Glomerular endothelial cell (primary cell): ENCODE measurements around the gene MCC. TPM values are rescaled to one million over a fixed set of nuclear protein-coding genes. Genes with fewer than 3 reads are reported as not detected.
"Not testable (repeated sequence)": the region's sequence is repeated elsewhere in the genome, so short reads cannot be mapped to it uniquely, and the experiment has no call there.

ENCODE experiments used
- DNase-seq: peaks from one replicate; pipeline ENCODE4 v3.0.0-alpha.2; 2011; ENCODE audit warnings: low read depth, low spot score; ENCODE audit errors: extremely low read depth
- total RNA-seq: library from RNA; depleted of rRNA; stranded (reverse); fragments of >200 nt; gene quantifications from 2 replicates; pipeline ENCODE4 v1.2.3, GENCODE V29; 2015

Gene MCC
- total RNA-seq, 1 donor from 2014 or later: 30.2 TPM

- DNase-seq: no peak
These were observed 389.9 kb downstream of the MCC start for GRCh38 chr5:113098378-113098777.

- DNase-seq: no peak
These were observed 392.4 kb downstream of the MCC start for GRCh38 chr5:113095831-113096230.

- DNase-seq: no peak
These were observed 394.7 kb downstream of the MCC start for GRCh38 chr5:113093558-113093957.

GRCh38 chr5:113092683-113093082 lies 395.6 kb downstream of the MCC start:
- no peak for DNase-seq

GRCh38 chr5:113091622-113092021 lies 396.6 kb downstream of the MCC start:
- DNase-seq: no peak

GRCh38 chr5:113090336-113091106 lies 397.7 kb downstream of the MCC start:
- no peak for DNase-seq

GRCh38 chr5:113089653-113090335 lies 398.5 kb downstream of the MCC start:
- no peak for DNase-seq

- DNase-seq: no peak
These were observed 400.2 kb downstream of the MCC start for GRCh38 chr5:113087976-113088514.

GRCh38 chr5:113085880-113086409 lies 402.3 kb downstream of the MCC start:
- no peak for DNase-seq

- no peak for DNase-seq
These were observed 403.2 kb downstream of the MCC start for GRCh38 chr5:113085084-113085414.

GRCh38 chr5:113084402-113085083 lies 403.7 kb downstream of the MCC start:
- no peak for DNase-seq

GRCh38 chr5:113083481-113083880 lies 404.8 kb downstream of the MCC start:
- no peak for DNase-seq

GRCh38 chr5:113082547-113082905 lies 405.7 kb downstream of the MCC start:
- DNase-seq: no peak

GRCh38 chr5:113081881-113082546 lies 406.2 kb downstream of the MCC start:
- DNase-seq: no peak

- no peak for DNase-seq
These were observed 407.0 kb downstream of the MCC start for GRCh38 chr5:113081091-113081839.

GRCh38 chr5:113076649-113077048 lies 411.6 kb downstream of the MCC start:
- not testable (repeated sequence) for DNase-seq

GRCh38 chr5:113075019-113075418 lies 413.2 kb downstream of the MCC start:
- no peak for DNase-seq

- not testable (repeated sequence) for DNase-seq
These were observed 414.6 kb downstream of the MCC start for GRCh38 chr5:113073629-113074034.

GRCh38 chr5:113071401-113071800 lies 416.9 kb downstream of the MCC start:
- no peak for DNase-seq

GRCh38 chr5:113070901-113071300 lies 417.4 kb downstream of the MCC start:
- no peak for DNase-seq
